A549 (cell line): Measurements from ENCODE around the gene EXOSC3.

Experiments used
- CBX8 ChIP-seq: fragments of 200-600 bp; sonication (generic); IDR thresholded peaks from 2 replicates; pipeline ENCODE4 v1.6.1; 2016
- CTCF ChIP-seq: fragments of >200 bp; sonication (Bioruptor Twin); formaldehyde crosslinking; IDR thresholded peaks from 3 replicates; pipeline ENCODE4 v1.5.1; 2016

- TF ChIP-seq CTCF (no peak), CBX8 (no peak)
Observed at GRCh38 chr9:37812773-37813379, 28.0 kb upstream of the EXOSC3 start.
